UCSD-AML1 (cell line): ENCODE results near the gene NHLRC1.
A peak's percentile ranks its signal among the peaks of the same experiment; 100 is the strongest.
"Not testable (repeated sequence)": the region's sequence is repeated elsewhere in the genome, so short reads cannot be mapped to it uniquely, and the experiment has no call there.

Experiments
- DNase-seq: peaks from one replicate; lab custom pipeline; 2025; ENCODE audit not compliant: unreplicated experiment; lab: John Stamatoyannopoulos, UW

Gene NHLRC1

GRCh38 chr6:18122128-18123093 is at the start of gene NHLRC1:
Gene NHLRC1, minus strand, starts transcription at chr6:18122677. Its CDS starts 71 bp downstream, at chr6:18122606.
- DNase-seq, result no peak

- DNase-seq, result no peak
These were observed 49.4 kb upstream of the NHLRC1 start for GRCh38 chr6:18171871-18172270.

GRCh38 chr6:18168264-18168663 is 45.8 kb upstream of the NHLRC1 start:
- no peak for DNase-seq

GRCh38 chr6:18166312-18167036 is 44.0 kb upstream of the NHLRC1 start:
- DNase-seq, result no peak

- no peak for DNase-seq
These were observed 43.3 kb upstream of the NHLRC1 start for GRCh38 chr6:18165751-18166150.

- DNase-seq, result no peak
These were observed 39.9 kb upstream of the NHLRC1 start for GRCh38 chr6:18162401-18162800.

- DNase-seq, result no peak
These were observed 39.0 kb upstream of the NHLRC1 start for GRCh38 chr6:18161431-18161830.

- no peak for DNase-seq
These were observed 38.4 kb upstream of the NHLRC1 start for GRCh38 chr6:18160911-18161310.

- DNase-seq, result peak; percentile 56
These were observed 33.5 kb upstream of the NHLRC1 start for GRCh38 chr6:18155864-18156421.

- DNase-seq, result peak; percentile 99
These were observed 32.8 kb upstream of the NHLRC1 start, which contains the start of gene KDM1B for GRCh38 chr6:18155150-18155863. Gene KDM1B, plus strand, starts transcription at chr6:18155422. Its CDS starts 4,474 bp downstream, at chr6:18159896.

GRCh38 chr6:18154507-18155149 is 32.2 kb upstream of the NHLRC1 start, which contains the start of gene TPMT:
Gene TPMT, minus strand, starts transcription at chr6:18155077. Its CDS starts 5,950 bp downstream, at chr6:18149127.
- DNase-seq, result no peak

GRCh38 chr6:18153311-18153703 is 30.8 kb upstream of the NHLRC1 start:
- no peak for DNase-seq

- no peak for DNase-seq
These were observed 29.3 kb upstream of the NHLRC1 start for GRCh38 chr6:18151801-18152200.

- not testable (repeated sequence) for DNase-seq
These were observed 28.9 kb upstream of the NHLRC1 start for GRCh38 chr6:18151391-18151790.

GRCh38 chr6:18148304-18149025 is 26.0 kb upstream of the NHLRC1 start:
- no peak for DNase-seq

- no peak for DNase-seq
These were observed 25.1 kb upstream of the NHLRC1 start for GRCh38 chr6:18147616-18148015.

GRCh38 chr6:18147160-18147559 is 24.7 kb upstream of the NHLRC1 start:
- no peak for DNase-seq

GRCh38 chr6:18142591-18142861 is 20.0 kb upstream of the NHLRC1 start:
- no peak for DNase-seq

- no peak for DNase-seq
These were observed 19.5 kb upstream of the NHLRC1 start for GRCh38 chr6:18141805-18142590.
